H1 (cell line): Measurements from ENCODE around the gene TMEM222. TPM values are rescaled to one million over a fixed set of nuclear protein-coding genes. Genes with fewer than 3 reads are reported as not detected.
"Not testable (repeated sequence)": the region's sequence is repeated elsewhere in the genome, so short reads cannot be mapped to it uniquely, and the experiment has no call there.

Experiments used
- CTCF ChIA-PET: fragments of 300-600 bp; sonication (Branson Sonifier 250); formaldehyde crosslinking; loops from one replicate; lab custom pipeline; 2021; ENCODE audit not compliant: partially characterized antibody; lab: Charles Lee
- POLR2A ChIA-PET: fragments of 300-600 bp; sonication (Branson Sonifier 250); formaldehyde crosslinking; loops from one replicate; lab custom pipeline; 2021; ENCODE audit warnings: inconsistent platforms; ENCODE audit not compliant: partially characterized antibody; lab: Charles Lee
- DNase-seq, 2 experiments: peaks; one replicate each; pipeline versions ENCODE4 v3.0.0 to v3.0.0-alpha.2; 2010 to 2022; ENCODE audit warnings: low spot score in 2 of 2, low read depth in 1 of 2, mixed read lengths in 1 of 2
- FAIRE-seq: peaks from 2 replicates; lab custom pipeline; 2011; peaks lifted over from hg19 to GRCh38; lab: Jason Lieb, UNC
- H2AFZ ChIP-seq: 2 replicates; pipeline ENCODE4 v1.8.1; 2012; ENCODE audit warnings: low read length, inconsistent platforms
- H2AK5ac ChIP-seq: 2 replicates; pipeline ENCODE4 v1.6.1; 2013; ENCODE audit warnings: low read depth, low read length
- H2BK120ac ChIP-seq: replicated peaks from 2 replicates; pipeline ENCODE3; 2013; ENCODE audit warnings: low read depth, low read length, inconsistent platforms
- H2BK12ac ChIP-seq: 2 replicates; pipeline ENCODE4 v1.6.1; 2013; ENCODE audit warnings: low read depth, low read length
- H2BK15ac ChIP-seq: 2 replicates; pipeline ENCODE4 v1.6.1; 2013; ENCODE audit warnings: low read length
- H2BK20ac ChIP-seq: 2 replicates; pipeline ENCODE4 v1.6.1; 2013; ENCODE audit warnings: low read length
- H2BK5ac ChIP-seq: 2 replicates; pipeline ENCODE4 v1.6.1; 2013; ENCODE audit warnings: low read depth, low read length
- H3K14ac ChIP-seq: 2 replicates; pipeline ENCODE4 v1.6.1; 2013; ENCODE audit warnings: inconsistent platforms; ENCODE audit not compliant: insufficient read length
- H3K18ac ChIP-seq: 2 replicates; pipeline ENCODE4 v1.6.1; 2013; ENCODE audit warnings: low read length; ENCODE audit errors: extremely low read depth
- H3K23ac ChIP-seq: 2 replicates; pipeline ENCODE4 v1.6.1; 2013; ENCODE audit warnings: inconsistent platforms; ENCODE audit not compliant: insufficient read length
- H3K23me2 ChIP-seq: 2 replicates; pipeline ENCODE4 v1.6.1; 2013; ENCODE audit warnings: low read depth, low read length
- H3K27ac ChIP-seq: 2 replicates; pipeline ENCODE4 v1.6.1; 2011; ENCODE audit warnings: low read depth, low read length, inconsistent platforms
- H3K27me3 ChIP-seq, 4 experiments: replicated peaks in 1 of 4; 1 replicate in 1 of 4; 2 replicates in 3 of 4; pipeline versions ENCODE4 v1.6.1 to v1.8.1; 2011 to 2013; ENCODE audit warnings: low read length in 3 of 4, mild to moderate bottlenecking in 3 of 4, inconsistent platforms in 2 of 4, mixed read lengths in 2 of 4, moderate library complexity in 1 of 4; ENCODE audit not compliant: control insufficient read depth in 3 of 4, insufficient read depth in 3 of 4; ENCODE audit errors: extremely low read depth in 1 of 4
- H3K36me3 ChIP-seq, 4 experiments: 2 replicates each; pipeline versions ENCODE4 v1.6.1 to v1.8.1; 2011 to 2013; ENCODE audit warnings: mild to moderate bottlenecking in 4 of 4, low read length in 3 of 4, moderate library complexity in 2 of 4, control low read depth in 1 of 4, inconsistent platforms in 1 of 4; ENCODE audit not compliant: insufficient read depth in 4 of 4, control insufficient read depth in 2 of 4
- H3K4ac ChIP-seq: replicated peaks from 2 replicates; pipeline ENCODE3; 2013; ENCODE audit warnings: low read length, low read depth, mixed read lengths, inconsistent platforms; ENCODE audit not compliant: insufficient read length
- H3K4me1 ChIP-seq, 4 experiments: replicated peaks in 1 of 4; 1 replicate in 1 of 4; 2 replicates in 3 of 4; pipeline versions ENCODE4 v1.6.1 to v1.8.1; 2011 to 2013; ENCODE audit warnings: low read length in 3 of 4, inconsistent platforms in 2 of 4, mixed read lengths in 1 of 4; ENCODE audit not compliant: insufficient read depth in 4 of 4, control insufficient read depth in 3 of 4
- H3K4me2 ChIP-seq, 2 experiments: 2 replicates each; pipeline versions ENCODE4 v1.6.1 to v1.8.1; 2011 to 2013; ENCODE audit warnings: low read depth in 2 of 2, low read length in 2 of 2, control low read depth in 1 of 2, inconsistent platforms in 1 of 2, mild to moderate bottlenecking in 1 of 2; ENCODE audit not compliant: insufficient read depth in 1 of 2
- H3K4me3 ChIP-seq, 4 experiments: fragments of 200-600, 300-600 bp in 1 of 4; sonication (generic), shearing (Covaris generic), sonication (Bioruptor Twin) in 1 of 4; 2 replicates each; pipeline versions ENCODE4 v1.5.1 to v1.8.1; 2011 to 2016; ENCODE audit warnings: low read length in 4 of 4, low read depth in 3 of 4, control low read depth in 2 of 4, inconsistent platforms in 2 of 4, mild to moderate bottlenecking in 2 of 4, mixed read lengths in 1 of 4, moderate library complexity in 1 of 4; ENCODE audit not compliant: insufficient read depth in 2 of 4; ENCODE audit errors: extremely low read depth in 1 of 4
- H3K56ac ChIP-seq: replicated peaks from 2 replicates; pipeline ENCODE3; 2013; ENCODE audit warnings: low read depth, mild to moderate bottlenecking, mixed read lengths, low read length, inconsistent platforms; ENCODE audit not compliant: insufficient read length
- H3K79me1 ChIP-seq: 2 replicates; pipeline ENCODE4 v1.6.1; 2013; ENCODE audit warnings: low read depth, low read length, control low read depth
- H3K79me2 ChIP-seq, 2 experiments: 2 replicates each; pipeline versions ENCODE4 v1.6.1 to v1.8.1; 2012 to 2013; ENCODE audit warnings: low read length in 2 of 2, mild to moderate bottlenecking in 2 of 2, inconsistent platforms in 1 of 2; ENCODE audit not compliant: insufficient read depth in 2 of 2, control insufficient read depth in 1 of 2
- H3K9ac ChIP-seq, 4 experiments: replicated peaks in 1 of 4; 1 replicate in 1 of 4; 2 replicates in 3 of 4; pipeline versions ENCODE4 v1.6.1 to v1.8.1; 2011 to 2013; ENCODE audit warnings: low read depth in 3 of 4, low read length in 3 of 4, control low read depth in 2 of 4, mild to moderate bottlenecking in 2 of 4, moderate library complexity in 2 of 4, inconsistent platforms in 1 of 4; ENCODE audit errors: extremely low read depth in 1 of 4
- H3K9me3 ChIP-seq, 2 experiments: 2 replicates each; pipeline versions ENCODE4 v1.6.1 to v1.8.1; 2012 to 2013; ENCODE audit warnings: mild to moderate bottlenecking in 2 of 2, moderate library complexity in 2 of 2, control low read depth in 1 of 2, inconsistent platforms in 1 of 2, low read depth in 1 of 2, low read length in 1 of 2, mixed read lengths in 1 of 2; ENCODE audit not compliant: insufficient read depth in 2 of 2
- H4K20me1 ChIP-seq, 2 experiments: replicated peaks in 1 of 2; 2 replicates each; pipeline versions ENCODE3 to v1.8.1; 2011 to 2013; ENCODE audit warnings: inconsistent platforms in 2 of 2, low read length in 2 of 2, mild to moderate bottlenecking in 1 of 2; ENCODE audit not compliant: insufficient read depth in 2 of 2, control insufficient read depth in 1 of 2
- H4K5ac ChIP-seq: 2 replicates; pipeline ENCODE4 v1.6.1; 2013; ENCODE audit warnings: low read length, low read depth, mixed read lengths, inconsistent platforms; ENCODE audit not compliant: insufficient read length
- H4K8ac ChIP-seq: 2 replicates; pipeline ENCODE4 v1.8.0; 2013; ENCODE audit warnings: mild to moderate bottlenecking, moderate library complexity, low read length, inconsistent platforms; ENCODE audit not compliant: insufficient read depth; ENCODE audit errors: extremely low read depth
- H4K91ac ChIP-seq: replicated peaks from 2 replicates; pipeline ENCODE3; 2013; ENCODE audit warnings: low read length, mixed read lengths, inconsistent platforms; ENCODE audit not compliant: insufficient read length
- CHD1 ChIP-seq: IDR thresholded peaks from 2 replicates; pipeline ENCODE4 v1.6.1; 2012; ENCODE audit warnings: low read depth, low read length, improper control_type of control experiment
- EGR1 ChIP-seq: IDR thresholded peaks from 2 replicates; pipeline ENCODE4 v1.6.1; 2011; ENCODE audit warnings: low read depth, low read length, borderline replicate concordance
- EZH2 ChIP-seq: fragments of 200-600 bp; sonication (generic); IDR thresholded peaks from 2 replicates; pipeline ENCODE4 v1.7.1; 2012; ENCODE audit warnings: low read depth, mild to moderate bottlenecking, moderate library complexity, low read length, inconsistent platforms; ENCODE audit not compliant: severe bottlenecking
- SP4 ChIP-seq: IDR thresholded peaks from 2 replicates; pipeline ENCODE4 v1.6.1; 2012; ENCODE audit warnings: low read length, inconsistent platforms
- TBP ChIP-seq: IDR thresholded peaks from 2 replicates; pipeline ENCODE4 v1.6.1; 2011; ENCODE audit warnings: low read depth, low read length, improper control_type of control experiment
- USF2 ChIP-seq: IDR thresholded peaks from 2 replicates; pipeline ENCODE4 v1.6.1; 2011; ENCODE audit warnings: low read length, improper control_type of control experiment
- YY1 ChIP-seq: IDR thresholded peaks from 2 replicates; pipeline ENCODE4 v1.6.1; 2011; ENCODE audit warnings: low read depth, mild to moderate bottlenecking, low read length
- WGBS, 2 experiments: shearing (Covaris generic) in 1 of 2; methylation state at CpG; one replicate each; pipeline versions ENCODE4 v1.1.6 to v1.1.7; 2013 to 2015; ENCODE audit warnings: low lambda C conversion rate in 2 of 2, mixed read lengths in 2 of 2, inconsistent platforms in 1 of 2, low coverage in 1 of 2, missing lambda C conversion rate in 1 of 2; ENCODE audit not compliant: insufficient replicate concordance in 2 of 2, insufficient coverage in 1 of 2, insufficient read length in 1 of 2; ENCODE audit errors: extremely low coverage in 1 of 2, missing lambda C conversion rate in 1 of 2; 5-methylcytosine and 5-hydroxymethylcytosine counted together
- polyA plus RNA-seq, 7 experiments: library from polyadenylated mRNA; depleted of rRNA in 3 of 7; stranded (reverse) in 5 of 7; unstranded in 2 of 7; fragments of >200 nt in 5 of 7; fragments of 200-250 nt in 2 of 7; gene quantifications; 1 replicate in 5 of 7; 2 replicates in 1 of 7; 4 replicates in 1 of 7; pipeline versions ENCODE4 v1.2.1 to v1.2.3, GENCODE V29; 2011 to 2013; ENCODE audit warnings: missing spikeins in 2 of 7, mixed read lengths in 2 of 7
- total RNA-seq: library from RNA; stranded (reverse); fragmentation: NEBNext Ultra II Directional; extraction: Animal tissue kit (Norgen Biotek cat#: 25700); gene quantifications from 2 replicates; pipeline ENCODE4 v1.2.1, GENCODE V29; 2021

TMEM222 gene
- total and polyA plus RNA-seq, 2 of the 8 experiments (the other 6 are each of a cell fraction or from before 2014, with no cell fraction given): 27.0 to 51.8 TPM

- TF ChIP-seq USF2 (no peak), YY1 (no peak), EGR1 (no peak), EZH2 (no peak), CHD1 (no peak), TBP (no peak), SP4 (no peak)
These were observed 36.7 kb upstream of the TMEM222 start (continued) for GRCh38 chr1:27285274-27285660.

GRCh38 chr1:27285821-27286220 lies 36.1 kb upstream of the TMEM222 start:
- not testable (repeated sequence) for H2BK5ac ChIP-seq, H4K8ac ChIP-seq, H2BK15ac ChIP-seq, H3K36me3 ChIP-seq, H3K4ac ChIP-seq, H3K9me3 ChIP-seq, H3K4me3 ChIP-seq, H2AFZ ChIP-seq, H3K56ac ChIP-seq, H3K9ac ChIP-seq, H2BK12ac ChIP-seq, H4K5ac ChIP-seq, H3K23me2 ChIP-seq, H3K23ac ChIP-seq, FAIRE-seq, H2BK120ac ChIP-seq, DNase-seq, H3K4me1 ChIP-seq, H3K79me2 ChIP-seq, H4K20me1 ChIP-seq, H2AK5ac ChIP-seq, H4K91ac ChIP-seq, H3K27me3 ChIP-seq, H3K14ac ChIP-seq, H3K27ac ChIP-seq, H3K18ac ChIP-seq, H2BK20ac ChIP-seq, H3K4me2 ChIP-seq, H3K79me1 ChIP-seq
- ChIA-PET POLR2A (interaction anchor here (1.3 kb wide), 2 partner anchors 8 to 131 kb away, joined by 3 to 4 read pairs; no protein-coding TSS in a partner anchor), CTCF (interaction anchor here (0.7 to 9.2 kb wide), 21 partner anchors 8 to 403 kb away, joined by 3 to 132 read pairs (median 3); no protein-coding TSS in a partner anchor)
- WGBS, 2 experiments: 90% methylated on average over 7 of the region's 7 CpGs; no CpG with 5 or more reads in 1 of the 2 experiments
